Measurements from ENCODE around the gene ZNF319. TPM values are rescaled to one million over a fixed set of nuclear protein-coding genes. Genes with fewer than 3 reads are reported as not detected.

Gene ZNF319
- total and polyA plus RNA-seq, 8 donors: 1.4 to 11.0 (median 2.7) TPM; not detected in 1

DNA sequence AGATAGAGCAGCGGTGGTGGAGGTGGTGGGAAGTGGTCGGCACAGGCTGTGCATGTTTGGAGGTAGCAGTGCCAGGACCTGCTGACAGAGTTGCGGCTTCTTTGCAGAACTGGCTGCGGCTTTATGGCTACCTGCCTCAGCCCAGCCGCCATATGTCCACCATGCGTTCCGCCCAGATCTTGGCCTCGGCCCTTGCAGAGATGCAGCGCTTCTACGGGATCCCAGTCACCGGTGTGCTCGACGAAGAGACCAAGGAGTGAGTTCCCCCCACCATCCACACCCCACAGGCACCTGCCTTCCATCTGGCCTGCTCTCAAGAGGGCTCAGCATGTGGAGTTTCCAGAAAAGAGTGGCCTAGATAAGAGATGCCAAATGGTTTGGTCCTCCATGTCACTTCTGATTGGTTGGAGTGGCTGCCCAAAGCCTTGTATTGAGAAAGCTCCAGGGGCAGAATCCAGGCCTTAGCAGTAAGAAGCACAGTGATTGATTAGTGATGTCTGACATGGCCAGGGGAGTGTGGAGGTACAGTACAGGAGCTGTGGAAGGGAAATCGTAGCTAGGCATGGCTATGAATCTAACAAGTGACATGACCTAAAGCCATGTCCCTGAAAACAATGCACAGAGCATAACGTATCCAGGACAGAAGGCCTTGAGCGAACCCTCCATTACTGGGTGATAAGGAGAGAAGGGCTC is 37.0 kb upstream of the ZNF319 start:
- WGBS, 5 donors: 93 to 95% (median 94%) methylated on average over 16 of the region's 16 CpGs
- no peaks in the 10 kb centered on the region for H3K27me3 ChIP-seq
- no peak for DNase-seq
- H3K9me3 ChIP-seq: no peaks in the 10 kb centered on the region
- H3K4me1 ChIP-seq: peaks cover 14 to 40% (median 39%) of the 10 kb centered on the region in 4 donors
- no peak for TF ChIP-seq POLR2AphosphoS5 (IDR thresholded peaks at IDR 0.05)
- TF ChIP-seq, protein P1, sequence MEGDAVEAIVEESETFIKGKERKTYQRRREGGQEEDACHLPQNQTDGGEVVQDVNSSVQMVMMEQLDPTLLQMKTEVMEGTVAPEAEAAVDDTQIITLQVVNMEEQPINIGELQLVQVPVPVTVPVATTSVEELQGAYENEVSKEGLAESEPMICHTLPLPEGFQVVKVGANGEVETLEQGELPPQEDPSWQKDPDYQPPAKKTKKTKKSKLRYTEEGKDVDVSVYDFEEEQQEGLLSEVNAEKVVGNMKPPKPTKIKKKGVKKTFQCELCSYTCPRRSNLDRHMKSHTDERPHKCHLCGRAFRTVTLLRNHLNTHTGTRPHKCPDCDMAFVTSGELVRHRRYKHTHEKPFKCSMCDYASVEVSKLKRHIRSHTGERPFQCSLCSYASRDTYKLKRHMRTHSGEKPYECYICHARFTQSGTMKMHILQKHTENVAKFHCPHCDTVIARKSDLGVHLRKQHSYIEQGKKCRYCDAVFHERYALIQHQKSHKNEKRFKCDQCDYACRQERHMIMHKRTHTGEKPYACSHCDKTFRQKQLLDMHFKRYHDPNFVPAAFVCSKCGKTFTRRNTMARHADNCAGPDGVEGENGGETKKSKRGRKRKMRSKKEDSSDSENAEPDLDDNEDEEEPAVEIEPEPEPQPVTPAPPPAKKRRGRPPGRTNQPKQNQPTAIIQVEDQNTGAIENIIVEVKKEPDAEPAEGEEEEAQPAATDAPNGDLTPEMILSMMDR (IDR thresholded peaks at IDR 0.05): no peak
- TF ChIP-seq EP300 (IDR thresholded peaks at IDR 0.05): no peak
- TF ChIP-seq POLR2A (IDR thresholded peaks at IDR 0.05): no peak
- H3K4me3 ChIP-seq: no peak overlapping the region
- H3K27ac ChIP-seq: no peak overlapping the region
- intact Hi-C loops (cut with DNase I; ENCODE audit: low total_unique reads): no loop called here
- peaks cover 26 to 56% (median 53%) of the 10 kb centered on the region in 4 donors for H3K36me3 ChIP-seq

DNA sequence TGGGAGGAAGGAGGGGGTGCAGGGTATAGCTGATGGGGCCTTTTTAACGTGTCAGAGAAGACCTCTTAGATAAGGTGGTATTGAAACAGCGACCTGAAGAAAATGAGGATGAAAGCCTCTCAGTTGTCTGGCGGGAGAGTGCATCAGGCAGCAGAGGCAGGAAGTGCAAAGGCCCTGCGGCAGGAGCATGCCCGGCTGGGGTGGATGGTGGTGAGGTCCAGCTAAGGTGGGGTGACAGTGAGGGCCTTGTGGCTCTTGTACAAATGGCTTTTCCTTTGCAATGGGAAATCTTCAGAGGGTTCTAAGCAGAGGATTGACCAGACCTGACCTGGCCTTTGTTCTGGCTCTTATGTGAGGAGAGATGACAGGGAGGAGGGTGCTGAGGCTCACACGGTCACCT is 36.5 kb upstream of the ZNF319 start:
- Histone ChIP-seq H3K36me3 (peaks cover 25 to 50% (median 47%) of the 10 kb centered on the region in 4 donors), H3K27ac (no peak overlapping the region), H3K4me3 (no peak overlapping the region), H3K9me3 (no peaks in the 10 kb centered on the region), H3K27me3 (no peaks in the 10 kb centered on the region), H3K4me1 (peaks cover 20 to 46% (median 44%) of the 10 kb centered on the region in 4 donors)
- TF ChIP-seq POLR2A (IDR thresholded peaks at IDR 0.05): no peak
- no peak for TF ChIP-seq EP300 (IDR thresholded peaks at IDR 0.05)
- TF ChIP-seq, protein P1 (IDR thresholded peaks at IDR 0.05): no peak
- no peak for TF ChIP-seq POLR2AphosphoS5 (IDR thresholded peaks at IDR 0.05)
- intact Hi-C loops (cut with DNase I; ENCODE audit: low total_unique reads): no loop called here
- 86 to 93% (median 88%) methylated on average over 6 of the region's 6 CpGs for WGBS, 5 donors
- no peak for DNase-seq

DNA sequence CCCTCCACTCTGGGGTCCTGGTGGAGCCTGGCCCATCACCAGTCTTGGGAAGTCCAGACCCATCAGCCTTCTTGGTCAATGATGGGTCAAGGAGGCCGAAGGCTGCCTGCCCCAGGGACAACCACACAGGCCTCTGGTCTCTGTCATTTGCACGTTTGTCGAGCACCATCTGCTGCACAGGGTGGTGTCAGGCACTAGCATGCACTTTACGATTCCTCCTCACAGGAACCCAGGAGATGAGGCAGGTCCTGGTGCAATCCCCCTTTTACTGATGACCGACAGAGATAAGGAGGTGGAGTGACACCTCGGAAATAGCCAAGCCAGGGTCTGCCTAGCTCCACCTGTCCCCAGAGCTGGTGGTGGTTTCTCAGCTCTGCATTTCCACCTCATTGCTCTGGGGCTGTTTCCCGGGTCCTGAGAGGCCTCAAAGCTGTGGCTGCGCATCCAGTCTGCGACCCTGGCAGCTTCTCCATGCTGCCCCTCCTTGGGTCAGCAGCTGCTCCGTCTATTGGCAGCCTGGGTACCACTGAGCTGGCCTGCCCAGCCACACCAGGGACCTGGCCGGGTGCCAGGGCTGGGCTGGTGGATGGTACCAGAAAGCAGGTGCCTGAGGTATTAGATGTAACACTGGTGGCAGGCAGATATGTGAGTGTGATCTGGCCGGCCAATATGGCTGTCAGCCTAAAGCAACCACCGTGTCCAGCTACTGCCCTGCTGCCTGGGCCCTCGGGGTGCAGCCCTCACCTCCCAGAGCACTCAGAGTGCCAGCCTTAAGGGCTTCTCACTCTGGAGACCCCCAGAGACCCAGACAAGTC is 35.1 kb upstream of the ZNF319 start:
- Histone ChIP-seq H3K36me3 (peaks cover 19 to 36% (median 33%) of the 10 kb centered on the region in 4 donors), H3K4me1 (peaks cover 31 to 60% (median 58%) of the 10 kb centered on the region in 4 donors), H3K27me3 (no peaks in the 10 kb centered on the region), H3K27ac (no peak overlapping the region), H3K9me3 (no peaks in the 10 kb centered on the region), H3K4me3 (no peak overlapping the region)
- intact Hi-C loops (cut with DNase I; ENCODE audit: low total_unique reads): no loop called here
- TF ChIP-seq, protein P1 (IDR thresholded peaks at IDR 0.05): no peak
- TF ChIP-seq POLR2AphosphoS5 (IDR thresholded peaks at IDR 0.05): no peak
- TF ChIP-seq POLR2A (IDR thresholded peaks at IDR 0.05): no peak
- no peak for TF ChIP-seq EP300 (IDR thresholded peaks at IDR 0.05)
- peak in 1 of 2 donors; percentile 40 for DNase-seq
- WGBS, 5 donors: 65 to 85% (median 71%) methylated on average over 11 to 14 of the region's 14 CpGs

DNA sequence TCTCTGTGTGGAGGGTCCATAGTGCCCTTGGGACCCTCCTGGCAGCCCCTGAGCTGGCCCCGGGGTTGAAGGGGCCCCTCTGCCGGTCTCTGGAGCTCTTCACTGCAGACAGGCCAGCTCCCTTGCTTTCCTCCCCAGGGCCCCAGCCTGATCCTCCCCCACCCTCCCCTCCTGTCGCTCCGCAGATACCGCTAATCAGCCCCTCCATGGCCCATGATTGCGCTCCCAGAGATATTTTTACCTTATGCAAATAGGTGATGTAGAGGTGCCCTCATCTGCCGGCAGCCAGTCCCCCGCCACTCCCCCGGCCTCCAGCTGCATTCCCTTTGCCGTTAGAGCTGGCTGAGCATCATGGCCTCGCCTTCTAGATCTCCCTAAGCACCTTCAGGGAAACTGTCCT is 34.3 kb upstream of the ZNF319 start:
- Histone ChIP-seq H3K4me3 (no peak overlapping the region), H3K27ac (peak overlapping the region in 1 of 5 donors; percentile 21), H3K9me3 (no peaks in the 10 kb centered on the region), H3K4me1 (peaks cover 36 to 68% (median 65%) of the 10 kb centered on the region in 4 donors), H3K27me3 (no peaks in the 10 kb centered on the region), H3K36me3 (peaks cover 11 to 28% (median 25%) of the 10 kb centered on the region in 4 donors)
- no peak for DNase-seq
- TF ChIP-seq POLR2A (IDR thresholded peaks at IDR 0.05) (no peak), EP300 (IDR thresholded peaks at IDR 0.05) (no peak), POLR2AphosphoS5 (IDR thresholded peaks at IDR 0.05) (no peak)
- TF ChIP-seq, protein P1 (IDR thresholded peaks at IDR 0.05): no peak
- 43 to 72% (median 58%) methylated on average over 8 to 11 of the region's 11 CpGs for WGBS, 5 donors
- intact Hi-C loops (cut with DNase I; ENCODE audit: low total_unique reads): no loop called here

Measured in stomach (tissue), 9 donors.